Gastroesophageal sphincter (tissue), 4 donors: Measurements from ENCODE around the gene F10. TPM values are rescaled to one million over a fixed set of nuclear protein-coding genes. Genes with fewer than 3 reads are reported as not detected.

Source experiments
- ATAC-seq: fragments of 150-250 bp; one replicate; pipeline ENCODE4 v1.9.1; 2016; ENCODE audit warnings: mild to moderate bottlenecking, moderate library complexity
- H3K27ac ChIP-seq, 4 donors: fragments of 200-600 bp; sonication (generic) in 3 of 4; 1 replicate in 3 of 4; 2 replicates in 1 of 4; pipeline ENCODE4 v1.5.1; 2016 to 2019
- H3K27me3 ChIP-seq: fragments of 200-600 bp; sonication (generic); one replicate; pipeline ENCODE4 v1.5.1; 2019
- H3K36me3 ChIP-seq, 2 donors: fragments of 200-600 bp; sonication (generic); one replicate each; pipeline ENCODE4 v1.5.1; 2019; ENCODE audit warnings: control low read depth in 1 of 2
- H3K4me1 ChIP-seq, 3 donors: fragments of 200-600 bp; sonication (generic); 1 replicate in 2 of 3; 2 replicates in 1 of 3; pipeline ENCODE4 v1.5.1; 2016 to 2019; ENCODE audit warnings: control low read depth in 2 of 3
- H3K4me3 ChIP-seq, 2 donors: fragments of 200-600 bp; sonication (generic); one replicate each; pipeline ENCODE4 v1.5.1; 2019; ENCODE audit warnings: mild to moderate bottlenecking in 1 of 2, moderate library complexity in 1 of 2
- H3K9me3 ChIP-seq, 3 donors: fragments of 200-600 bp; sonication (generic); one replicate each; pipeline ENCODE4 v1.5.1; 2017 to 2019; ENCODE audit warnings: control low read depth in 2 of 3
- EP300 ChIP-seq: sonication (generic); formaldehyde crosslinking; IDR thresholded peaks from one replicate; pipeline ENCODE4 v1.6.1; 2017; ENCODE audit warnings: antibody characterized with exemption, mild to moderate bottlenecking
- POLR2A ChIP-seq, 2 donors: fragments of 450-650 bp; IDR thresholded peaks; one replicate each; pipeline ENCODE4 v1.6.1; 2017; ENCODE audit warnings: antibody characterized with exemption in 2 of 2, mild to moderate bottlenecking in 2 of 2, moderate library complexity in 1 of 2
- POLR2AphosphoS5 ChIP-seq: sonication (generic); formaldehyde crosslinking; IDR thresholded peaks from one replicate; pipeline ENCODE4 v1.6.1; 2017; ENCODE audit warnings: antibody characterized with exemption
- WGBS, 2 donors: methylation state at CpG; one replicate each; pipeline ENCODE4 v1.1.5; 2018; ENCODE audit warnings: low coverage in 1 of 2; 5-methylcytosine and 5-hydroxymethylcytosine counted together
- total RNA-seq, 4 donors: library from RNA; depleted of rRNA; stranded (reverse); fragments of >200 nt; gene quantifications; one replicate each; pipeline ENCODE4 v1.1.0, GENCODE V29; 2016
- TF ChIP-seq, protein P1 (sequence below), 4 experiments: fragments of 200-600 bp in 2 of 4; fragments of 450-650 bp in 2 of 4; sonication (generic) in 1 of 4; IDR thresholded peaks; one replicate each; pipeline ENCODE4 v1.5.1; 2017 to 2019; ENCODE audit warnings: antibody characterized with exemption in 4 of 4, mild to moderate bottlenecking in 2 of 4, moderate library complexity in 2 of 4

Gene F10
- total RNA-seq, 4 donors from 2014 or later: 6.9 to 51.7 (median 12.0) TPM

DNA sequence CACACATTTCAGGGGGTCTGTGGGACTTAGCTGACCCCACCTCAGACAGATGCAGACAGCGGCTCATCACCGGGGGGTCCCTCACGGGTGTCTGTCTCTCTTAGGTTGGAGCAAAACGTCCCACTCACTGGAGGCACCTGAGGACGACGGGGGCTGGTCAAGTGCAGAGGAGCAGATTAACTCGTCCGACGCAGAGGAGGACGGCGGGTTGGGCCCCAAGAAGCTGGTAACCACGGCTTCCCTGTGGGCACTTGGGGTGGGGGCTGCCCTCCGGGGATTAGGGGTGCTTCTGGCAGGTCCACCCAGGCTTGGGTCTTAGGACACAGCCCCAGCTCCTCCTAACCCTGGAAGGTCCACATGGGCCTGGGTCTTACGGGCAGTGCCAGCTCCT, 28.2 kb upstream of the F10 start:
- peaks cover 47% of the 10 kb centered on the region for H3K27me3 ChIP-seq
- WGBS, 2 donors: 20 to 80% methylated on average over 1 to 3 of the region's 14 CpGs
- ATAC-seq: no peak
- H3K27ac ChIP-seq: no peak overlapping the region
- no peaks in the 10 kb centered on the region for H3K4me1 ChIP-seq
- no peak for TF ChIP-seq EP300
- TF ChIP-seq POLR2A (IDR thresholded peaks at IDR 0.05): no peak
- TF ChIP-seq POLR2AphosphoS5: no peak
- TF ChIP-seq, protein P1, sequence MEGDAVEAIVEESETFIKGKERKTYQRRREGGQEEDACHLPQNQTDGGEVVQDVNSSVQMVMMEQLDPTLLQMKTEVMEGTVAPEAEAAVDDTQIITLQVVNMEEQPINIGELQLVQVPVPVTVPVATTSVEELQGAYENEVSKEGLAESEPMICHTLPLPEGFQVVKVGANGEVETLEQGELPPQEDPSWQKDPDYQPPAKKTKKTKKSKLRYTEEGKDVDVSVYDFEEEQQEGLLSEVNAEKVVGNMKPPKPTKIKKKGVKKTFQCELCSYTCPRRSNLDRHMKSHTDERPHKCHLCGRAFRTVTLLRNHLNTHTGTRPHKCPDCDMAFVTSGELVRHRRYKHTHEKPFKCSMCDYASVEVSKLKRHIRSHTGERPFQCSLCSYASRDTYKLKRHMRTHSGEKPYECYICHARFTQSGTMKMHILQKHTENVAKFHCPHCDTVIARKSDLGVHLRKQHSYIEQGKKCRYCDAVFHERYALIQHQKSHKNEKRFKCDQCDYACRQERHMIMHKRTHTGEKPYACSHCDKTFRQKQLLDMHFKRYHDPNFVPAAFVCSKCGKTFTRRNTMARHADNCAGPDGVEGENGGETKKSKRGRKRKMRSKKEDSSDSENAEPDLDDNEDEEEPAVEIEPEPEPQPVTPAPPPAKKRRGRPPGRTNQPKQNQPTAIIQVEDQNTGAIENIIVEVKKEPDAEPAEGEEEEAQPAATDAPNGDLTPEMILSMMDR (IDR thresholded peaks at IDR 0.05): no peak
- no peak overlapping the region for H3K4me3 ChIP-seq
- peaks cover 0 to 6% of the 10 kb centered on the region in 2 donors for H3K36me3 ChIP-seq
- H3K9me3 ChIP-seq: no peaks in the 10 kb centered on the region

DNA sequence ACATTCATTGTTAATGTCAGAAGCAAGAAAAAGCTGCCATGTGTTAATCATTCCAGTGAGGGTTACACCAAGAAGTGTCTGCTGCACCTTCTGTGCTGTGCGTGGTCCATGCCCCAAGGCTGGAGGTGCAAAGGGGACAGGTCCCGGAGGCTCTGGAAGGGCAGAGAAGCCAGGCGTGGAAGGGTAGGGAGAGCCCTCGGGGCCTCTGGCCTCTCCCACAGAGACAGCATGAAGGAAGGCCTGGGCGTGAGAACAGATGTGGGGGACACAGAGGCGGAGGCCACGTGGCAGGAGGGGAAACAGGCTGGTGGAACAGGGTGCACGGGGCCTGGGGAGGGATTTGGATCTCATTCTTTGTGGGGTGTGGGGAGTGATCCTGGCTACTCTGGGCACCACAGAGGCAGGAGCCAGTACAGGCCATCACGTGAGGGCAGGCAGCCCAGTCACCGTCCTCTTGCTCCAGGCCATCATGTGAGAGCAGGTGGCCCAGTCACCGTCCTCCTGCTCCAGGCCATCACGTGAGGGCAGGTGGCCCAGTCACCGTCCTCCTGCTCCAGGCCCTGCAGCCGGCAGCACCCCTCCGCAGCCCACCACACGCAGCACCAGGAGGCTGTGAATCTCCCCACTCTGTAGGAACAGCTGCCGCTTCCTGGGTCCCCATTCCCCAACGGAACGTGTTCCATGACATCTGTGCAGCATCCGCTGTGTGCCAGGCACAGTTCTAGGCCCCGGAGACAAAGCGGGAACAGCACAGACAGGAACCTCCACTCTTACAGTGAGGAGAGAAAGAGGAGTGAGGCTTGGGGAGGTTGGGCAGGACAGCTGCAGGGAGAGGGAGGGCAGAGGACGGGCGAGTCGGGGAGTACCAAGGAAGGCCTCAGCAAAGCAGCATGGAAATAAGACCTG, 27.2 kb upstream of the F10 start:
- no peaks in the 10 kb centered on the region for H3K4me1 ChIP-seq
- WGBS, 2 donors: 89 to 100% methylated on average over 1 to 16 of the region's 25 CpGs
- peaks cover 0 to 6% of the 10 kb centered on the region in 2 donors for H3K36me3 ChIP-seq
- TF ChIP-seq POLR2A (IDR thresholded peaks at IDR 0.05): no peak
- no peak overlapping the region for H3K27ac ChIP-seq
- H3K27me3 ChIP-seq: peaks cover 47% of the 10 kb centered on the region
- no peaks in the 10 kb centered on the region for H3K9me3 ChIP-seq
- no peak for ATAC-seq
- H3K4me3 ChIP-seq: no peak overlapping the region

DNA sequence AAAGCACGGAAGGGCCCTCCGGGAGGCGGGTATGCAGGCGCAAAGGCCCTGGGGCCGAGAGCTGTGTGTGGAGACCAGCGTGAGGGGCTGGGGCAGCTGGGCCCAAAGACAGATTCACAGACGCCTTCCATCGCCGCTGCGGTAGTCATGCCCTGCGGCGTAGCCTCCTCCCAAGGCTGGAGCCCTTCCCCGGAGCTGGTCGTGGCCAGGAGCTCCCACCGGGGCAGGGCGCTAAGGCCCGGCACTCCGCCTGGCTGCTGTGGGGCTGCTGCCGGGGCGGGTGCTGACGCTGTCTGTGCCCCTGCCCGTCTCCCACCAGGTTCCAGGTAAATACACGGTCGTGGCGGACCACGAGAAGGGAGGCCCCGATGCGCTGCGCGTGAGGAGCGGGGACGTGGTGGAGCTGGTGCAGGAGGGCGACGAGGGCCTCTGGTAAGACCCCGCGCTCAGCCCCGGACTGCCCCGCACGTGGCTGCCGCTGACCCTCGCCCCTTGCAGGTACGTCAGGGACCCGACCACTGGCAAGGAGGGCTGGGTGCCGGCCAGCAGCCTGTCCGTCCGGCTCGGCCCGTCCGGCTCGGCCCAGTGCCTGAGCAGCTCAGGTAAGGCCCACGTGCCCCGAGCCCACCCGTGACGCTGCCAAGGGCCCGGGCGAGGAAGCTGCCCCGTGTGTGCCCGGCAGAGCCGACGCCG, 26.4 kb upstream of the F10 start:
- no peak overlapping the region for H3K4me3 ChIP-seq
- peaks cover 47% of the 10 kb centered on the region for H3K27me3 ChIP-seq
- no peaks in the 10 kb centered on the region for H3K4me1 ChIP-seq
- TF ChIP-seq POLR2A (IDR thresholded peaks at IDR 0.05) (no peak), EP300 (no peak), POLR2AphosphoS5 (no peak)
- TF ChIP-seq, protein P1 (IDR thresholded peaks at IDR 0.05): no peak
- H3K36me3 ChIP-seq: peaks cover 0 to 6% of the 10 kb centered on the region in 2 donors
- ATAC-seq: peak; percentile 11
- H3K27ac ChIP-seq: no peak overlapping the region
- H3K9me3 ChIP-seq: no peaks in the 10 kb centered on the region
- 97 to 100% methylated on average over 1 to 12 of the region's 61 CpGs for WGBS, 2 donors

DNA sequence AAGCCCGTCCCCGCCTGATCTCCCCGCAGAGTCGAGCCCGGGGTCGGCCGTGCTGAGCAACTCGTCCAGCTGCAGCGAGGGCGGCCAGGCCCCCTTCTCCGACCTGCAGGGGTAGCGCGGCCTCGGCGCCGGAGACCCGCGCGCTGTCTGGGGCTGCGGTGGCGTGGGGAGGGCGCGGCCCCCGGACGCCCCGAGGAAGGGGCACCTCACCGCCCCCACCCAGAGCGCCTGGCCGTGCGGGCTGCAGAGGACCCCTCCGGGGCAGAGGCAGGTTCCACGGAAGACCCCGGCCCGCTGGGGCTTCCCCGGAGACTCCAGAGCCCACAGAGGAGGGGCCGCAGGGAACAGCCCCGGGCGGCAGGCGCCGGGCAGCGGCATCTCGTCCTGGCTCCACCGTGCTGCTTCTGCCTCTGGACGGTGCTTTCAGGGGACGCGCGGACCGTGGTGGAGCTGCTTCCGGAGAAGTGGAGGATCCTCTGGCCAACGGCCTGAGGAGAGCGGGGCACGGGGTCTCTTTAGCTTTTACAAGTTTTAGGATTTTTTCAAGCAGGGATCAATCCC, 25.8 kb upstream of the F10 start:
- ATAC-seq: peak; percentile 4
- 99 to 100% methylated on average over 2 to 9 of the region's 52 CpGs for whole genome bisulfite sequencing, 2 donors
- no peaks in the 10 kb centered on the region for H3K4me1 ChIP-seq
- TF ChIP-seq, protein P1 (IDR thresholded peaks at IDR 0.05): no peak
- TF ChIP-seq POLR2AphosphoS5 (no peak), EP300 (no peak), POLR2A (IDR thresholded peaks at IDR 0.05) (no peak)
- no peak overlapping the region for H3K4me3 ChIP-seq
- no peaks in the 10 kb centered on the region for H3K9me3 ChIP-seq
- peaks cover 0 to 6% of the 10 kb centered on the region in 2 donors for H3K36me3 ChIP-seq
- peaks cover 47% of the 10 kb centered on the region for H3K27me3 ChIP-seq
- H3K27ac ChIP-seq: no peak overlapping the region

- Histone ChIP-seq H3K27me3 (peaks cover 47% of the 10 kb centered on the region), H3K4me1 (no peaks in the 10 kb centered on the region), H3K9me3 (no peaks in the 10 kb centered on the region), H3K4me3 (no peak overlapping the region), H3K36me3 (peaks cover 0 to 6% of the 10 kb centered on the region in 2 donors), H3K27ac (no peak overlapping the region)
- TF ChIP-seq POLR2A (IDR thresholded peaks at IDR 0.05) (no peak), EP300 (no peak), POLR2AphosphoS5 (no peak)
- TF ChIP-seq, protein P1 (IDR thresholded peaks at IDR 0.05): no peak
- 84 to 89% methylated on average over 2 to 7 of the region's 7 CpGs for WGBS, 2 donors
- ATAC-seq: no peak
These were observed 24.9 kb upstream of the F10 start for GRCh38 chr13:113097651-113098050.
